ENCODE results near the gene ZCCHC8. TPM values are rescaled to one million over a fixed set of nuclear protein-coding genes. Genes with fewer than 3 reads are reported as not detected.
"Not testable (repeated sequence)": the region's sequence is repeated elsewhere in the genome, so short reads cannot be mapped to it uniquely, and the experiment has no call there.

ZCCHC8 gene
- total RNA-seq, 2 experiments from 2014 or later: 41.3 to 45.3 TPM

DNA sequence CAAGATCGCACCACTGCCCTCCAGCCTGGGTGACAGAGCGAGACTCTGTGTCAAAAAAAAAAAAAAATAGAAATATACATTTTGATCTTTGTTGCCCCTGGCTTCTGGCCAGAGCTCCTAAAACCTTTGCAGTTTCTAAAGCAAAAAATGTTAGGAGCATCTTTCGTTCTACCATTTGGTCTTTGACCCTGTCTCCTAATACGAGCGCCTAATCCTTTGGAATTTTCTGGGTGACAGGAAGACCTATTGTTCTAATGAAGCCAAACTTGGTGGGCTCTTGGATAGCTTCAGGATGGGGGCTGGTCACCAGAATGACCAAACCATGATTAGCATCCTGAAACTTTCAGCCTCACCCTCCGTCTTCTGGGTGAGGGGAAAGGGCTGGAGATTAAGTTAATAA, 46.0 kb downstream of the ZCCHC8 start:
- H3K4me1 Mint-ChIP-seq (ENCODE audit: low read depth): peaks cover 39% of the 10 kb centered on the region
- no peaks in the 10 kb centered on the region for H3K9me3 Mint-ChIP-seq (ENCODE audit: insufficient read depth)
- H3K4me3 Mint-ChIP-seq: no peak overlapping the region
- POLR2A ChIA-PET: no interaction called here
- no peaks in the 10 kb centered on the region for H3K27me3 Mint-ChIP-seq (ENCODE audit: low read depth)
- CTCF ChIA-PET: interaction anchor here (1.1 to 1.5 kb wide), 2 partner anchors 18 to 55 kb away, joined by 4 to 6 read pairs; no protein-coding TSS in a partner anchor
- DNase-seq: no peak
- H3K27ac Mint-ChIP-seq: no peak overlapping the region
- ATAC-seq: no peak
- no peaks in the 10 kb centered on the region for H3K36me3 Mint-ChIP-seq (ENCODE audit: low read depth)

DNA sequence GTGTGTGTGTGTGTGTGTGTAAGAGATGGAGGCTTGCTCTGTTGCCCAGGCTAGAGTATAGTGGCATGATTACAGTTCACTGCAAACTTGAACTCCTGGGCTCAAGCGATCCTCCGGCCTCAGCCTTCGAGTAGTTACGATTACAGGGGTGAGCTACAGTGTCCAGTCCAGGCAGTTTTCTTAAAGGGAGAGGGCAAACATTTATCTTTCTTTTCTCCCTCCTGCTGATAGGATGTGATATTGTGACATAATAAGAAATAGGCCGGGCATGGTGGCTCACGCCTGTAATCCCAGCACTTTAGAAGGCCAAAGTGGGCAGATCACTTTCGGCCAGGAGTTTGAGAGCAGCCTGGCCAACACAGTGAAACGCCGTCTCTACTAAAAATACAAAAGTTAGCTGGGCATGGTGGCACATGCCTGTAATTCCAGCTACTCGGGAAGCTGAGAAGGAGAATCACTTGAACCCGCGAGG, 46.4 kb downstream of the ZCCHC8 start:
- ChIA-PET POLR2A (no interaction called here), CTCF (interaction anchor here (1.1 kb wide), 1 partner anchor 54 kb away, joined by 4 read pairs; no protein-coding TSS in a partner anchor)
- Mint-ChIP-seq H3K27ac (peak overlapping the region; percentile 98), H3K9me3 (ENCODE audit: insufficient read depth) (no peaks in the 10 kb centered on the region), H3K4me3 (no peak overlapping the region), H3K4me1 (ENCODE audit: low read depth) (peaks cover 39% of the 10 kb centered on the region), H3K27me3 (ENCODE audit: low read depth) (no peaks in the 10 kb centered on the region), H3K36me3 (ENCODE audit: low read depth) (no peaks in the 10 kb centered on the region)
- no peak for ATAC-seq
- DNase-seq: no peak

DNA sequence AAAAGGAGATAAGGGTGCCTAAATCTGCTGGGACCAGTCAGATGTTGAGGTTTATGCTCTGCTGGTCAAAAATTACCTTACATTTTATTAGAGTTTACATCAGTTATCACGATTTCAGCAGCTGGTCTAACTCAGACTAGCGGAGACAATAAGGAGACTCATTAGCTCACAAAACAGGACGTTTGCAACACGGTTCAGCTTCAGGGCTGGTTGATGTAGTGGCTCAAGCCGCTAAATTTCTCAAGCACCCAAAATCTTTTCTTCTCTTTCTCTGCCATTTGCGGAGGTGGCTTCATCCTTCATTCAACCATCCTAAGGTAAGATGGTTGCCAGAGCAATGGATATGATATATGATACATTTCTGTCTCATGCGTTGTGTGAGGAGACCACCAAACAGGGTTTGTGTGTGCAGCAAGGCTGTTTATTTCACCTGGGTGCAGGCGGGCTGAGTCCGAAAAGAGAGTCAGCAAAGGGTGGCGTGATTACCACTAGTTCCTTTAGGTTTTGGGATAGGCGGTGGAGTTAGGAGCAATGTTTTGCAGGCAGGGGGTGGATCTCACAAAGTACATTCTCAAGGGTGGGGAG, 47.9 kb downstream of the ZCCHC8 start:
- ChIA-PET CTCF (interaction anchor here (0.9 to 1.6 kb wide), 6 partner anchors 15 to 116 kb away, joined by 3 to 16 read pairs (median 4); no protein-coding TSS in a partner anchor), POLR2A (interaction anchor here (0.7 to 2.0 kb wide), 3 partner anchors 19 to 74 kb away, joined by 3 to 8 read pairs (median 3); partner anchors contain the start of genes KNTC1, RSRC2 and ZCCHC8)
- no peaks in the 10 kb centered on the region for H3K9me3 Mint-ChIP-seq (ENCODE audit: insufficient read depth)
- peaks cover 37% of the 10 kb centered on the region for H3K4me1 Mint-ChIP-seq (ENCODE audit: low read depth)
- peak overlapping the region; percentile 65 for H3K4me3 Mint-ChIP-seq
- H3K27me3 Mint-ChIP-seq (ENCODE audit: low read depth): no peaks in the 10 kb centered on the region
- ATAC-seq (peak; percentile 15), DNase-seq (peak; percentile 26)
- H3K36me3 Mint-ChIP-seq (ENCODE audit: low read depth): no peaks in the 10 kb centered on the region
- H3K27ac Mint-ChIP-seq: peak overlapping the region; percentile 98

DNA sequence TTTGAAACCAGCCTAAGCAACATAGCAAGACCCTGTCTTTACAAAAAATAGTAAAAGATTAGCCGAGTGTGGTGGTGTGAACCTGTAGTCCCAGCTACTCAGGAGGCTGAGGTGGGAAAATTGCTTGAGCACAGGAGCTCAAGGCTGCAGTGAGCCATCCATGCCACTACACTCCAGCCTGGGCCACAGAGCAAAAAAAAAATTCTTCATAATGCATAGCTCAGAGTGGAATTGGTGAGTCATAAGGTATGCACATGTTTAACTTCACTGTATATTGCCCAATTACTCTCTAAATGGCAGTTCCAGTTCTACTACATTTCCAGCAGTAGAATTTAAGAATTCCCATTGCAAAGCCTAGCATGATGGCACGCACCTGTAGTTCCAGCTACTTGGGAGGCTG, 51.4 kb downstream of the ZCCHC8 start:
- no peak for DNase-seq
- peaks cover 2% of the 10 kb centered on the region for H3K27me3 Mint-ChIP-seq (ENCODE audit: low read depth)

DNA sequence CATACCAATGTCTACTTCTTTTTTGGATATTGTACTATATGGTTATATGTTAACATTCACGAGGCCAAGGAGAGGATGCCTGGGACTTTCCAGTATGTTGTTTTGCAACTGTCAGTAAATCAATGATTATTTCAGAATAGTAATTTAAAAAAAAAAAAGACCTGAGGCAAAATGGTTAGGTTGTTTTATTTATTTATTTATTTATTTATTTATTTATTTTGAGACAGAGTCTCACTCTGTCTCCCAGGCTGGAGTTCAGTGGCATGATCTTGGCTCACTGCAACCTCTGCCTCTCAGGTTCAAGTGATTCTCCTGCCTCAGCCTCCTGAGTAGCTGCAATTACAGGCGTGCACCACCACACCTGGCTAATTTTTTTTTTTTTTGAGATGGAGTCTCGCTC, 52.9 kb downstream of the ZCCHC8 start:
- DNase-seq; H3K27me3 Mint-ChIP-seq (ENCODE audit: low read depth); H3K4me1 Mint-ChIP-seq (ENCODE audit: low read depth); H3K36me3 Mint-ChIP-seq (ENCODE audit: low read depth); POLR2A ChIA-PET; H3K9me3 Mint-ChIP-seq (ENCODE audit: insufficient read depth); H3K4me3 Mint-ChIP-seq; H3K27ac Mint-ChIP-seq; ATAC-seq: not testable (repeated sequence)
- CTCF ChIA-PET: interaction anchor here (0.9 to 4.1 kb wide), 3 partner anchors 24 to 207 kb away, joined by 3 to 20 read pairs (median 5); no protein-coding TSS in a partner anchor

More for the DNA sequence above, 51.4 kb downstream of the ZCCHC8 start:
- Mint-ChIP-seq H3K4me1 (ENCODE audit: low read depth) (peaks cover 24% of the 10 kb centered on the region), H3K36me3 (ENCODE audit: low read depth) (no peaks in the 10 kb centered on the region), H3K9me3 (ENCODE audit: insufficient read depth) (no peaks in the 10 kb centered on the region), H3K4me3 (no peak overlapping the region), H3K27ac (no peak overlapping the region)
- ATAC-seq: no peak
- ChIA-PET POLR2A (interaction anchor here (0.6 kb wide), 1 partner anchor 51 kb away, joined by 3 read pairs; no protein-coding TSS in a partner anchor), CTCF (interaction anchor here (0.5 to 4.1 kb wide), 5 partner anchors 22 to 1225 kb away, joined by 3 to 20 read pairs (median 3); partner anchors contain the start of gene CLIP1)

DNA sequence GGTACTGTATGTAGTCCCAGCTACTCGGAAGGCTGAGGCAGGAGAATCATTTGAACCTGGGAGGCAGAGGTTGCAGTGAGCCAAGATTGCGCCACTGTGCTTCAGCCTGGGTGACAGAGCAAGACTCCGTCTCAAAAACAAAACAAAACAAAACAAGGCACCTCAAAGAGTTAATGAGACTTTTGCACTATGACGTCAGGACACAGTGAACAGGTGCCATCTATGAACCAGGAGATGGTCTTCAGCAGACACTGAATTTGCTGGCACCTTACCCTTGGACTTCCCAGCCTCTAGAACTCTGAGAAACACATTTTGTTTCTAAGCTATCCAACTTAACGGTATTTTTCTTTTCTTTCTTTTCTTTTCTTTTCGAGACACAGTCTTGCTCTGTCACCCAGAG, 54.3 kb downstream of the ZCCHC8 start:
- DNase-seq; H3K4me1 Mint-ChIP-seq (ENCODE audit: low read depth); ATAC-seq; H3K36me3 Mint-ChIP-seq (ENCODE audit: low read depth); H3K4me3 Mint-ChIP-seq; H3K9me3 Mint-ChIP-seq (ENCODE audit: insufficient read depth); POLR2A ChIA-PET; H3K27me3 Mint-ChIP-seq (ENCODE audit: low read depth); H3K27ac Mint-ChIP-seq: not testable (repeated sequence)
- CTCF ChIA-PET: interaction anchor here (0.6 to 4.1 kb wide), 2 partner anchors 47 to 79 kb away, joined by 3 to 20 read pairs; no protein-coding TSS in a partner anchor

DNA sequence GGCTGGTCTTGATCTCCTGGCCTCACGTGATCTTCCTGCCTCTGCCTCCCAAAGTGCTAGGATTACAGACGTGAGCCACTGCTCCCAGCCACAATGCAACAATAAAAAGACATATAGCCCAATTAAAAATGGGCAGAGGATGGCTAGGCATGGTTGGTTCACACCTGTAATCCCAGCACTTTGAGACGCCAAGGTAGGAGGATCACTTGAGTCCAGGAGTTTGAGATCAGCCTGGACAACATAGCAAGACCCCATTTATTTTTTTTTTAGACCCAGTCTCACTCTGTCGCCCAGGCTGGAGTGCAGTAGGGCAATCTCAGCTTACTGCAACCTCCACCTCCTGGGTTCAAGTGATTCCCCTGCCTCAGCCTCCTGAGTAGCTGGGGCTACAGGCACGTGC, 56.7 kb downstream of the ZCCHC8 start:
- DNase-seq; H3K36me3 Mint-ChIP-seq (ENCODE audit: low read depth); ATAC-seq; H3K27ac Mint-ChIP-seq; H3K9me3 Mint-ChIP-seq (ENCODE audit: insufficient read depth); H3K4me1 Mint-ChIP-seq (ENCODE audit: low read depth); H3K27me3 Mint-ChIP-seq (ENCODE audit: low read depth); POLR2A ChIA-PET; H3K4me3 Mint-ChIP-seq; CTCF ChIA-PET: not testable (repeated sequence)

DNA sequence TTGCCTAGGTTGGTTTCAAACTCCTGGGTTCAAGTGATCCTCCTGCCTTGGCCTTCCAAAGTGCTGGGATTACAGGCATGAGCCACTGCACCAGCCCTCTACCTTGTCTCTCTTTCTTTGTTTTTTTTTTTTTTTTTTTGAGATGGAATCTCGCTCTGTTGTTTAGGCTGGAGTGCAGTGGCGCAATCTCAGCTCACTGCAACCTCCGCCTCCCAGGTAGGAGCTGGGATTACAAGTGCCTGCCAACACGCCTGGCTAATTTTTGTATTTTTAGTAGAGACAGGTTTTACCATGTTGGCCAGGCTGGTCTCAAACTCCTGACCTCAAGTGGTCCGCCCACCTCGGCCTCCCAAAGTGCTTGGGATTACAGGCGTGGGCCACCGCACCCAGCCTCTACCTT, 61.9 kb downstream of the ZCCHC8 start:
- H3K27ac Mint-ChIP-seq; H3K4me1 Mint-ChIP-seq (ENCODE audit: low read depth); H3K36me3 Mint-ChIP-seq (ENCODE audit: low read depth); ATAC-seq; H3K4me3 Mint-ChIP-seq; H3K27me3 Mint-ChIP-seq (ENCODE audit: low read depth); POLR2A ChIA-PET; DNase-seq; H3K9me3 Mint-ChIP-seq (ENCODE audit: insufficient read depth): not testable (repeated sequence)
- CTCF ChIA-PET: interaction anchor here (1.9 to 2.1 kb wide), 2 partner anchors 33 to 39 kb away, joined by 7 to 9 read pairs; no protein-coding TSS in a partner anchor

DNA sequence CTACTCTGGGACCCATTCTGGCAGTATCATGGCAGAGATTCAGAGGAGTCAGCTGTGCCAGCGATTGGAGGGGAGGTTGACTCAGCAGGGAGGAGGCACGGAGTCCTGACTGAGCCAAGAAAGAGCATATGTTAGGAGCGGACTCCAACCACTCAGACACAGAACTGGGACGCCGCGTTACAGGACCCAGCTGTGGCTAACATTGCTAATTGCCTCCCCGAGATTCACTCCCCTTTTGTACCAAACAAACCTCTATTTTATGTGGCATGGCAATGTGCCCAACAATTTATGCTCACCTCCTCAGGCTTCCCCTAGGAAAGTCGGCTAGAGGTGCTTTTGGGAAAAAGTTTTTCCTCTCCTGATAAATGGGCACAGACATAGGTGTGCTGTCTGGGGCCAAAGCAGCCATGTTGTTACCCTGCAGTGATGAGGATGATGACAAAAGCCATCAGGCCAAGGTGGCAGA, 63.0 kb downstream of the ZCCHC8 start:
- Mint-ChIP-seq H3K4me1 (ENCODE audit: low read depth) (no peaks in the 10 kb centered on the region), H3K27me3 (ENCODE audit: low read depth) (peaks cover 5% of the 10 kb centered on the region), H3K27ac (no peak overlapping the region), H3K4me3 (no peak overlapping the region), H3K36me3 (ENCODE audit: low read depth) (no peaks in the 10 kb centered on the region), H3K9me3 (ENCODE audit: insufficient read depth) (no peaks in the 10 kb centered on the region)
- DNase-seq (no peak), ATAC-seq (no peak)
- ChIA-PET POLR2A (no interaction called here), CTCF (interaction anchor here (1.9 kb wide), 1 partner anchor 34 kb away, joined by 9 read pairs; no protein-coding TSS in a partner anchor)

DNA sequence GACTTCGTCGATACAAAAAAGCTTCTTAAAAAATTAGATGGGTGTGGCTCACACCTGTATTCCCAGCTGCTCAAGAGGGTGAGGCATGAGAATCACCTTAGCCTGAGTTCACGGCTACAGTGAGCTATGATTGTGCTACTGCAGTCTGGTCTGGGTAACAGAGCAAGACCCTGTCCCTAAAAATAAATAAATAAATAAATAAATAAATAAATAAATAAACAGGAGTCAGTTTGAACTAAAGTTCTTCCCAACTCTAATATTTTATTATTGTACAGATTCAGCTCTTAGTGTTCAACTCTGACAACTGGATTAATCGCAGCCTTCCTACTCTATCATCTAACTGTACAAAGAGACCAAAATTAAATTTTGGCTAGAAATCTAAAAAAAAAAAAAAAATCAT, 65.5 kb downstream of the ZCCHC8 start:
- Mint-ChIP-seq H3K27ac (no peak overlapping the region), H3K36me3 (ENCODE audit: low read depth) (no peaks in the 10 kb centered on the region), H3K27me3 (ENCODE audit: low read depth) (peaks cover 5% of the 10 kb centered on the region), H3K4me1 (ENCODE audit: low read depth) (no peaks in the 10 kb centered on the region), H3K4me3 (no peak overlapping the region), H3K9me3 (ENCODE audit: insufficient read depth) (no peaks in the 10 kb centered on the region)
- no peak for ATAC-seq
- ChIA-PET POLR2A (no interaction called here), CTCF (interaction anchor here (1.0 kb wide), 2 partner anchors 13 to 36 kb away, joined by 3 to 5 read pairs; no protein-coding TSS in a partner anchor)
- DNase-seq: no peak

DNA sequence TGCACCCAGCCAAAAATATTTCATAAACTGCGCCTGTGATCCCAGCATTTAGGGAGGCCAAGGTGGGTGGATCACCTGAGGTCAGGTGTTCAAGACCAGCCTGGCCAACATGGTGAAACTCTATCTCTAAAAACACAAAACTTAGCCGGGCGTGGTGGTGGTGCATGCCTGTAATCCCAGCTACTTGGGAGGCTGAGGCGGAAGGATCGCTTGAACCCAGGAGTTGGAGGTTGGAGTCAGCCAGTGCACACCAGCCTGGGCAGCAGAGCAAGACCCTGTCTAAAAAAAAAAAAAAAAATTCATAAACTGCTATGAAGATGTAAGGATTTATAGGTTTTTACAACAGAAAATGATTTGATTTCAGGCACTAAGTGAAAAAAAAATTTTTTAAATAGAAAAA, 71.7 kb downstream of the ZCCHC8 start:
- POLR2A ChIA-PET: interaction anchor here (0.6 kb wide), 1 partner anchor 10 kb away, joined by 3 read pairs; no protein-coding TSS in a partner anchor
- CTCF ChIA-PET; DNase-seq; H3K27ac Mint-ChIP-seq; H3K27me3 Mint-ChIP-seq (ENCODE audit: low read depth); H3K4me3 Mint-ChIP-seq; H3K4me1 Mint-ChIP-seq (ENCODE audit: low read depth); ATAC-seq; H3K9me3 Mint-ChIP-seq (ENCODE audit: insufficient read depth); H3K36me3 Mint-ChIP-seq (ENCODE audit: low read depth): not testable (repeated sequence)

DNA sequence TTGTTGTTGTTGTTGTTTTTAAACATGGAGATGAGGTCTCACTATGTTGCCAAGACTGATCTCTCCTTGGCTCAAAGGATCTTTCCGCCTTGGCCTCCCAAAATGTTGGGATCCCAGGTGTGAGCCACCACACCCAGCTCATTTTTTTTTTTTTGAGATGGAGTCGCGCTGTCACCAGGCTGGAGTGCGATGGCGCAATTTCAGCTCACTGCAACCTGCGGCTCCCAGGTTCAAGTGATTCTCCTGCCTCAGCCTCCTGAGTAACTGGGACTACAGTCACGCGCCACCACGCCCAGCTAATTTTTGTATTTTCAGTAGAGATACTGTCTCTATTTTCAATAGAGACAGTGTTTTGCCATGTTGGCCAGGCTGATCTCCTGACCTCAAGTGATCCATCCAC, 73.3 kb downstream of the ZCCHC8 start:
- DNase-seq (no peak), ATAC-seq (no peak)
- H3K4me3 Mint-ChIP-seq: no peak overlapping the region
- ChIA-PET CTCF (interaction anchor here (3.8 kb wide), 1 partner anchor 27 kb away, joined by 15 read pairs; no protein-coding TSS in a partner anchor), POLR2A (no interaction called here)
- no peaks in the 10 kb centered on the region for H3K9me3 Mint-ChIP-seq (ENCODE audit: insufficient read depth)
- H3K27ac Mint-ChIP-seq: no peak overlapping the region
- peaks cover 13% of the 10 kb centered on the region for H3K4me1 Mint-ChIP-seq (ENCODE audit: low read depth)
- H3K27me3 Mint-ChIP-seq (ENCODE audit: low read depth): peaks cover 3% of the 10 kb centered on the region
- no peaks in the 10 kb centered on the region for H3K36me3 Mint-ChIP-seq (ENCODE audit: low read depth)

All from activated CD8-positive, alpha-beta T cell treated with anti-CD3 and anti-CD28 coated beads, Interleukin-2, amount 10 ng/mL, durations not matched to agents 7 days and 5 days (primary cell).